Hindlimb muscle (tissue), 1 donor: ENCODE results near the gene CACNA1F. TPM values are rescaled to one million over a fixed set of nuclear protein-coding genes. Genes with fewer than 3 reads are reported as not detected.

Experiments
- DNase-seq: peaks from one replicate; pipeline ENCODE4 v3.0.0-alpha.2; 2013
- polyA plus RNA-seq: library from polyadenylated mRNA; unstranded; fragments of 120-200 nt; gene quantifications from one replicate; pipeline ENCODE4 v1.2.1, GENCODE V29; 2013; ENCODE audit not compliant: insufficient read length

The CACNA1F gene
- polyA plus RNA-seq, 1 donor: not detected

GRCh38 chrX:49257074-49257790 is 24.1 kb upstream of the CACNA1F start:
- DNase-seq: no peak

GRCh38 chrX:49256268-49256995 is 23.3 kb upstream of the CACNA1F start:
- DNase-seq: no peak

GRCh38 chrX:49254639-49255038 is 21.5 kb upstream of the CACNA1F start:
- no peak for DNase-seq

- DNase-seq: no peak
Observed at GRCh38 chrX:49251325-49251724, 18.2 kb upstream of the CACNA1F start.

GRCh38 chrX:49250578-49250977 is 17.4 kb upstream of the CACNA1F start:
- no peak for DNase-seq

- no peak for DNase-seq
Observed at GRCh38 chrX:49250066-49250465, 16.9 kb upstream of the CACNA1F start.

- DNase-seq: no peak
Observed at GRCh38 chrX:49249616-49250015, 16.5 kb upstream of the CACNA1F start.

- no peak for DNase-seq
Observed at GRCh38 chrX:49249071-49249470, 15.9 kb upstream of the CACNA1F start.

- no peak for DNase-seq
Observed at GRCh38 chrX:49247916-49248811, 15.0 kb upstream of the CACNA1F start.

- DNase-seq: no peak
Observed at GRCh38 chrX:49247346-49247745, 14.2 kb upstream of the CACNA1F start.

- DNase-seq: no peak
Observed at GRCh38 chrX:49246541-49246940, 13.4 kb upstream of the CACNA1F start.

- no peak for DNase-seq
Observed at GRCh38 chrX:49244207-49244606, 11.1 kb upstream of the CACNA1F start.

- no peak for DNase-seq
Observed at GRCh38 chrX:49243166-49243565, 10.0 kb upstream of the CACNA1F start.

- no peak for DNase-seq
Observed at GRCh38 chrX:49242545-49243066, 9.5 kb upstream of the CACNA1F start.

- no peak for DNase-seq
Observed at GRCh38 chrX:49238735-49239134, 5.6 kb upstream of the CACNA1F start.

- no peak for DNase-seq
Observed at GRCh38 chrX:49237060-49237459, 3.9 kb upstream of the CACNA1F start.

GRCh38 chrX:49233887-49234555 is 881 bp upstream of the CACNA1F start:
- no peak for DNase-seq

GRCh38 chrX:49232525-49232924 is 615 bp downstream of the CACNA1F start:
- DNase-seq: no peak

- DNase-seq: no peak
Observed at GRCh38 chrX:49231333-49232000, 1.7 kb downstream of the CACNA1F start.

- no peak for DNase-seq
Observed at GRCh38 chrX:49230500-49231232, 2.5 kb downstream of the CACNA1F start.

- no peak for DNase-seq
Observed at GRCh38 chrX:49228185-49228584, 5.0 kb downstream of the CACNA1F start.
